HCT116 (cell line): ENCODE results near the gene EXOC5. TPM values are rescaled to one million over a fixed set of nuclear protein-coding genes. Genes with fewer than 3 reads are reported as not detected.

Source experiments
- ATAC-seq: fragments of 200-7000 bp; cut with Tn5 transposase; 2 replicates; pipeline ENCODE4 v1.9.1; 2020; ENCODE audit warnings: mild to moderate bottlenecking, moderate library complexity
- BruUV-seq: library from RNA; stranded (reverse); fragments of 400-500 nt; replicated peaks from 2 replicates; lab custom pipeline; 2021; lab: Mats Ljungman, UMichigan
- CTCF ChIA-PET: fragments of 300-600 bp; sonication (Branson Sonifier 250); formaldehyde crosslinking; loops from one replicate; lab custom pipeline; 2021; ENCODE audit warnings: antibody characterized with exemption; lab: Charles Lee
- POLR2A ChIA-PET: fragments of 300-600, 350-600 bp; sonication (Branson Sonifier 250); formaldehyde crosslinking; loops from one replicate; lab custom pipeline; 2021; ENCODE audit warnings: antibody characterized with exemption; lab: Charles Lee
- RAD21 ChIA-PET, 2 experiments: fragments of 300-600 bp; sonication (Branson Sonifier 250); formaldehyde crosslinking; loops; one replicate each; lab custom pipeline; 2023; ENCODE audit warnings: low total read pairs in 2 of 2; ENCODE audit not compliant: uncharacterized antibody in 2 of 2, unreplicated experiment in 2 of 2, low non-redundant PET in 1 of 2; lab: Charles Lee
- DNase-seq: peaks from one replicate; pipeline ENCODE4 v3.0.0-alpha.2; 2010; ENCODE audit warnings: low read depth, low spot score
- H2AFZ ChIP-seq: fragments of 200-600 bp; shearing (Covaris generic), sonication (generic); 2 replicates; pipeline ENCODE4 v1.6.1; 2017; ENCODE audit warnings: low read depth, mixed run types, mixed read lengths, antibody characterized with exemption, low read length; ENCODE audit not compliant: poor library complexity, severe bottlenecking
- H3K27ac ChIP-seq: 2 replicates; pipeline ENCODE4 v1.5.1; 2012; ENCODE audit warnings: low read depth, low read length
- H3K27me3 ChIP-seq: fragments of 200-600 bp; sonication (generic); 2 replicates; pipeline ENCODE4 v1.6.1; 2016; ENCODE audit warnings: mixed run types, low read length, mixed read lengths; ENCODE audit not compliant: insufficient read depth
- H3K36me3 ChIP-seq, 2 experiments: fragments of 200-500 bp in 1 of 2; fragments of 200-600 bp in 1 of 2; sonication (Bioruptor generic) in 1 of 2; sonication (generic) in 1 of 2; 2 replicates each; pipeline versions ENCODE4 v1.5.1 to v1.6.1; 2014 to 2016; ENCODE audit warnings: low read length in 2 of 2, inconsistent platforms in 1 of 2, mixed read lengths in 1 of 2, mixed run types in 1 of 2; ENCODE audit not compliant: insufficient read depth in 2 of 2, control insufficient read depth in 1 of 2
- H3K4me1 ChIP-seq, 2 experiments: fragments of 200-600 bp in 1 of 2; sonication (generic) in 1 of 2; 2 replicates each; pipeline versions ENCODE4 v1.5.1 to v1.6.1; 2012 to 2017; ENCODE audit warnings: low read length in 2 of 2, inconsistent platforms in 1 of 2, mild to moderate bottlenecking in 1 of 2, mixed read lengths in 1 of 2, mixed run types in 1 of 2, moderate library complexity in 1 of 2; ENCODE audit not compliant: insufficient read depth in 2 of 2, control insufficient read depth in 1 of 2
- H3K4me2 ChIP-seq: fragments of 200-600 bp; sonication (generic); 2 replicates; pipeline ENCODE4 v1.6.1; 2017; ENCODE audit warnings: mixed run types, low read length, mixed read lengths
- H3K4me3 ChIP-seq, 2 experiments: fragments of 200-600 bp in 1 of 2; sonication (generic) in 1 of 2; replicated peaks in 1 of 2; 2 replicates each; pipeline ENCODE4 v1.5.1; 2011 to 2016; ENCODE audit warnings: low read length in 2 of 2, control low read depth in 1 of 2, low read depth in 1 of 2, mild to moderate bottlenecking in 1 of 2, mixed read lengths in 1 of 2, mixed run types in 1 of 2
- H3K79me2 ChIP-seq: fragments of 200-600 bp; sonication (generic); 2 replicates; pipeline ENCODE4 v1.6.1; 2017; ENCODE audit warnings: mild to moderate bottlenecking, mixed run types, low read length, moderate library complexity, mixed read lengths; ENCODE audit not compliant: insufficient read depth
- H3K9ac ChIP-seq: fragments of 200-600 bp; sonication (generic); 2 replicates; pipeline ENCODE4 v1.6.1; 2016; ENCODE audit warnings: low read length, mixed read lengths
- H3K9me2 ChIP-seq: fragments of 200-600 bp; sonication (generic), shearing (Covaris generic); 2 replicates; pipeline ENCODE4 v1.6.1; 2017; ENCODE audit warnings: mixed run types, mild to moderate bottlenecking, moderate library complexity; ENCODE audit not compliant: insufficient read depth
- H3K9me3 ChIP-seq, 2 experiments: fragments of 200-500 bp in 1 of 2; fragments of 200-600 bp in 1 of 2; sonication (Bioruptor generic) in 1 of 2; sonication (generic) in 1 of 2; 2 replicates each; pipeline ENCODE4 v1.6.1; 2014 to 2017; ENCODE audit warnings: low read length in 2 of 2, mixed read lengths in 2 of 2, inconsistent platforms in 1 of 2, low read depth in 1 of 2, mild to moderate bottlenecking in 1 of 2, mixed run types in 1 of 2, moderate library complexity in 1 of 2; ENCODE audit not compliant: control insufficient read depth in 1 of 2, insufficient read depth in 1 of 2
- H4K20me1 ChIP-seq: fragments of 200-600 bp; sonication (generic), shearing (Covaris generic); 2 replicates; pipeline ENCODE4 v1.6.1; 2017; ENCODE audit warnings: mixed run types, mild to moderate bottlenecking, moderate library complexity; ENCODE audit not compliant: insufficient read depth
- CTCF ChIP-seq, 3 experiments: fragments of 200-600 bp in 1 of 3; sonication (generic) in 1 of 3; IDR thresholded peaks in 2 of 3; conservative IDR thresholded peaks in 1 of 3; 2 replicates each; pipeline ENCODE4 v1.5.1; 2012 to 2017; ENCODE audit warnings: low read depth in 2 of 3, low read length in 2 of 3, antibody characterized with exemption in 1 of 3, borderline replicate concordance in 1 of 3, control low read depth in 1 of 3, mild to moderate bottlenecking in 1 of 3, mixed read lengths in 1 of 3, mixed run types in 1 of 3, moderate library complexity in 1 of 3; ENCODE audit not compliant: insufficient read depth in 1 of 3
- FOSL1 ChIP-seq: IDR thresholded peaks from 2 replicates; pipeline ENCODE4 v1.6.1; 2012; ENCODE audit warnings: low read depth
- SP1 ChIP-seq: IDR thresholded peaks from 2 replicates; pipeline ENCODE4 v1.6.1; 2012; ENCODE audit warnings: low read depth
- YY1 ChIP-seq: IDR thresholded peaks from 2 replicates; pipeline ENCODE4 v1.6.1; 2011; ENCODE audit warnings: low read length, low read depth, moderate library complexity, mild to moderate bottlenecking; ENCODE audit not compliant: insufficient replicate concordance; ENCODE audit errors: extremely low read depth
- ZBTB33 ChIP-seq: IDR thresholded peaks from 2 replicates; pipeline ENCODE4 v1.6.1; 2011; ENCODE audit warnings: mild to moderate bottlenecking, low read length, moderate library complexity; ENCODE audit not compliant: insufficient replicate concordance; ENCODE audit errors: extremely low read depth
- ZFX ChIP-seq: fragments of 450-650 bp; IDR thresholded peaks from 2 replicates; pipeline ENCODE4 v1.6.1; 2017
- ZNF274 ChIP-seq: fragments of 200-500 bp; sonication (Bioruptor generic); IDR thresholded peaks from 2 replicates; pipeline ENCODE4 v1.6.1; 2014; ENCODE audit warnings: mild to moderate bottlenecking, low read depth, low read length, inconsistent platforms
- intact Hi-C: fragments of 100-400 bp; cut with micrococcal nuclease; formaldehyde crosslinking; loops from 2 replicates; pipeline ENCODE4 v1.10.0; 2022
- total RNA-seq: library from RNA; stranded (reverse); gene quantifications from one replicate; pipeline ENCODE4 v1.2.1, GENCODE V29; 2021; ENCODE audit not compliant: unreplicated experiment

EXOC5 gene
- total RNA-seq, 1 experiment from 2014 or later: 54.2 TPM

GRCh38 chr14:57212919-57213318 lies 55.8 kb downstream of the EXOC5 start:
- Histone ChIP-seq H3K4me2 (no peak overlapping the region), H3K27me3 (no peaks in the 10 kb centered on the region), H3K9me3 (no peaks in the 10 kb centered on the region), H4K20me1 (no peaks in the 10 kb centered on the region; the same call in 1 of the 2 replicates), H3K4me3 (no peak overlapping the region), H3K27ac (no peak overlapping the region), H2AFZ (no peak overlapping the region), H3K36me3 (peaks cover 10 to 15% of the 10 kb centered on the region in 2 experiments; a peak in 3 of 4 replicates), H3K9ac (no peak overlapping the region), H3K4me1 (no peaks in the 10 kb centered on the region), H3K9me2 (no peaks in the 10 kb centered on the region), H3K79me2 (no peaks in the 10 kb centered on the region)
- ATAC-seq (no peak), DNase-seq (no peak)
- CTCF ChIA-PET: no interaction called here
- RAD21 ChIA-PET: no interaction called here
- intact Hi-C loops: no loop called here
- TF ChIP-seq ZFX (no peak), SP1 (no peak), FOSL1 (no peak), ZBTB33 (no peak), YY1 (no peak), CTCF (IDR thresholded peaks at IDR 0.05 in 2 of 3, conservative IDR thresholded peaks at IDR 0.05 in 1 of 3; ENCODE audit: borderline replicate concordance in 1 of 3, insufficient read depth in 1 of 3, low read depth in 2 of 3, low read length in 2 of 3) (no peak), ZNF274 (no peak)
- POLR2A ChIA-PET: no interaction called here
- BruUV-seq: no TSS peak
